Activated CD8-positive, alpha-beta memory T cell treated with anti-CD3 and anti-CD28 coated beads, Interleukin-2, amount 50 U/mL, for 1 hour (primary cell): Measurements from ENCODE around the gene RPA1.

Experiments
- DNase-seq: peaks from one replicate; pipeline ENCODE4 v3.0.0-alpha.2; 2020; ENCODE audit errors: extremely low read depth

The RPA1 gene

GRCh38 chr17:1908699-1909309, 79.0 kb downstream of the RPA1 start:
- DNase-seq = no peak

- no peak for DNase-seq
Measured at GRCh38 chr17:1909985-1910384, 80.2 kb downstream of the RPA1 start.

GRCh38 chr17:1912146-1912545, 82.3 kb downstream of the RPA1 start:
- no peak for DNase-seq

DNA sequence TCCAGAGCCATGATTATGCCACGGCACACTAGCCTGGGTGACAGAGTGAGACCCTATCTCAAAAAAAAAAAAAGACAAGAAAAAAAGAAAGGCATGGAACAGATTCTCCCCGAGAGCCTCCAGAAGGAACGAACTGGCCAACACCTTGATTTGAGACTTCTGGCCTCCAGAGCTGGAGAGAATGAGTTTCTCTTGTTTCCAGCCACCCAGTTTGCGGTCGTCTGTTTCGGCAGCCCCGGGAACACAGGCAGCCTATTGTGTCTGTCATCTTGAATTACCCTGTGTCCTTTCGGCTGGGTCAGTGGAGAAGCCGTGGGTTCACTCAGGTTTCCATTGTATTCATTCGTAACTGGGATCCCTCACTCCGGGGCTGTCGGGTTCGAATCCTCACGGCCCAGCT, 83.9 kb downstream of the RPA1 start:
- DNase-seq = no peak

DNA sequence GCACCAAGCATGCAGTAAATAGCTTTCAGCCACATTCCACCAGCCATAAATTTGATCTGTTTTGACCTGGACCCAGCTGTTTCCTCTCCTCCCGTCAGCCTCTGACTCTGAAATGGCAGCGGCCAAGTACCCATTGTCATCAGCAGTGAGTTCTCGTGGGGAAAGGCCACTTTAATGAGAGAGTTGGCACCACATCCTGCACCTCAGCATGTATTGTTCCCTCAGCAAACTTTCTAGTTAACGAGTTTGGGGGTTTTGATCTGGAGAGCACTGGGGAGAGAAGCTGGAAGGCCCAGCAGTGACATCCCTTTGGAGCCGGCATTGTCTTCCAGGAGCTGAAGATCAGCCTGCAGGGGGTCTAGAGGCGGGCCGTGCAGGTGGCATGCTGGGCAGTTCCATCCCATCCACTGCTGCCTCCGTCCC, 84.9 kb downstream of the RPA1 start:
- DNase-seq = no peak

DNA sequence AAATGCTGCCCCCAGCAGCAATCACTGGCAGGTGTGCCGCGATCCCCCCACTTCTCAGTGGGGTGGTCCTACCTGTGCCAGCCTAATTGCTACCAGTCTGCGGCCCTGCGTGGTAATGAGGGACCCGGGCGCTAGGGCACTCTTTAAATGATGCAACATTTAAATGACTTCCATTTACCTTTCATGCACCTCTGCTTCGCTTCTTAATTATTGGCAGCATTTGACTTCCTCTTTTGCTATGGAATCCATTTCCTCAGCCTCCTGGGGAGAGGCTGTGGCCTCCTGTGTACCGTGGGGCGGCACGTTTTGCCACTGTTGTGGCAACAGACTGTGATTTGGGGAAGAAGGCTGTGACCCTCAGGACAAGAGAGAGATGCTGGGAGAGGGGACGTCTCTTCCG, 86.1 kb downstream of the RPA1 start:
- no peak for DNase-seq

DNA sequence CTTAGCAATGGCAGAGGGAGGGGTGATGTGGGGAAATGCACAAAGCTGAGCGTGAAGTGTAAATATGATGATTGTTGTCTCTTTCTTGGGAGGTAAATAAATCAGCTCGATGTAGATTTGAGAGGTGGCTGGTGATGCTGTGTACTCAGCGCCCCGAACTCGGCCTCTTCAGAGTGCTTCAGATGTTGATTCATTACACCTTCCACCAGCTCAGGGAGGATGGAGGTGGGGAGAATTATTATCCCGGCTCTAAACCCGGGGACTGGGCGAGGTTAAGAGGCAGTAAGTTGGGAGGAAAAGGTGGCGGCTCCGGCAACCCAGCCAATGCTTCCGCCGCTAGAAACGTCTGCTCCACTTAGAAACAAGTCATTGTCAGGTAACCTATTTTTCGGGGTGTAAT, 86.5 kb downstream of the RPA1 start:
- no peak for DNase-seq

- DNase-seq = no peak
Measured at GRCh38 chr17:1916963-1917715, 87.3 kb downstream of the RPA1 start.

DNA sequence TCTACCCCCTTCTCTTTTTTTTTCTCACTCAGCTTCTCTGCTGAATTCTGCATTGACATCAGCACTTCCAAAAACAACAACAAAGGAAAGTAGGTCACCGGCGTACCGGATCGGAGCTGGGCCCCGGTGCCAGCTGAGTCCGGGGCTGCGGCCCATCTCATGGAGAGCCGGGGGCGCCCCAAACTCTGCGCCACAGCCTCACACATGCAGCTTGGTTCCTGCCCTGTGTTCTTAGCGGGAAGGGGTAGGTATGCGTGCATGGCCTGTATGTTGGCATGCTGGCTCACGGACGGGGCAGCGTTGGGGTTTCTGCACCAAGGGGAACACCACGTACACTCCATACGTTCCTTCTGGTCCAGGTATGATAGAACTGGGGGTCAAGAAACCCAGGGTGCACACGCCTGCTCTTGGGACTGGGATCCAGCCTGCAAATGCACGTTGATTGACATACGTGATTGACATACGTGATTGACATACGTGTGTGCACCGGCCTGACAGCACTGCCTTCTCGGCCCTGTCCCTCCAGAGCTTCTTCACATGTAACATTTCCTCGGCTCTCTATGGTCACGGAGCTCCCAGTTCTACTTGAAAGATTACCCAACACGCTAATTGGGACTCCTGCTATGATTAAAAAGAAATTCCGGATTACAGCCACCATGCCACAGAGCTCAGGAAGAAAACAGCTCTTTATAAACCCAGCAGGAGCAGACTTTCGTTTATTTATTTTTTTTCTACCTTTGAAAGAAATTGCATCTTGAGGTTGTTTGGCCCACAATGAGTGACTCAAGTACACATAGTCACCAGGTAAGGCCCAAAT, 88.7 kb downstream of the RPA1 start:
- DNase-seq = no peak

DNA sequence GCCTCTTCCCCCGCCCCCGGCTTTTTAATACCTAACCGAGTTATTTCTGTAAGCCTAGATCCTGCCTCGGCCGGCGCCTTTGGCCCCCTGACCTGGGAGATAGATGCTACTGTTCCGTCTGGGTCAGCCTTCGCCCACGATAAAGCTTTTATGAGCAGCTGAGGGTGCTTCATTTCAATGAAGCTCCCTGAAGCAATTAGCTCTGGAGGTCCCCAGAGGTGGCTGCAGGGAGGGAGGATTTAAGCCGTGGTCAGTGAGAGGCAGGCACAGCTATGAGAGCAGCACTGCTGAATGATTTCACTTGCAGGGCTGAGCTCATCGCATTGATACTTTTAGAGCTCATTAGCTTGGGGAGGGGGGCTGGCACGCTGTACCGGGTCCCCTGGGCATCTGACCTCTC, 89.4 kb downstream of the RPA1 start:
- DNase-seq = no peak

DNA sequence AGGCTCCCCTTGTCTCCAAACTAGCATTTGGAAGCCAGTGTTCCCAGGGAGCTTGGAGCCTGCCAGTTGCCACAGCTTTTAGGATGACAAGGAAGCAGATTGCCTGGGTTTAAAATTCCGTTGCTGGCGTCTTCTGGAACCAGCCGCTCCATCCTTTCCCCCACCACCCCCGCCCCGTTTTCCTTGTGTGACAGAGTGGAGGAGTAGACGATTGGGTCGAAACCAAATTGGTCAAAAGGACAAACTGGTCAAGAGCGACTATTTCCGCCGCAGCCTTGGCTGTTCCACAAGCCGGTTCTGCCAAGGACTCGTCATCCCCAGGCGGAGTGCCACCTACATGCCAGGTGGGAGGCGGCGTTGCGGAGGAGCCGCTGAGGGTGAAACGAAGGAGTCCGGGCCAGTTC, 91.1 kb downstream of the RPA1 start:
- DNase-seq = no peak

DNA sequence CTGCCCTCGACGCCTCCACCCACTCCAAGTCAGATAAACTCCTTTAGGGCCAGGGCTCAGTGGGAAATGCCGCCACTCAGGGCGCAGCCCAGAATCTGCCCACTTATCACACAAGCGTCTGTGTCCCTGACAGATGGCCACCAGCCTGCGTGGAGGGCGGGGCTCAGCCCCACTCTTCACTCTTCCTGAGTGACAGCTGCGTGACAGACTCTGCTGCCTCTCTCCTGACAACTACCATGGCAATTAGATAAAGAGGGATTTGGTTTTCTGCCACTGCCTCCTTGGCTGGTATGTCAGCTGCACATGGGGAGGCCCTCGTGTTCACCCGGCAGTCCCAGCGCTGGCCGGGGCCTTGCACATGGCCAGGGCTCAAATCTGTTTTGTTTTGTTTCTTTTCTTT, 99.2 kb downstream of the RPA1 start:
- DNase-seq = no peak

DNA sequence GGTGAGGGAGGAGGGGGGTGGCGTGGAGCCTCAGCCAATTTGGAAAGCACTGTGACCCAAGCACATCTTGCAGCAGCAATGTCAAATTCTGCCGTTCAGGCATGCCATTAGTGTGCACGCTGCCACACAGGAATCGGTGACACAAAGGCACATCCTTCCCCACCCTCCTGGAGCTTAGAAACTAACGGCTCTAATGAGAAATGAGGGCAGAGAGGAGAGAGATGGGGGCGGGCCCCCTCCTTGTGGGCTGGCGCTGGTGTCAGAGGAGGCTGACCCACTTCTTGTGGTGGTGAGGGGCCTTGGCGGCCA, 100.5 kb downstream of the RPA1 start:
- DNase-seq = no peak

DNA sequence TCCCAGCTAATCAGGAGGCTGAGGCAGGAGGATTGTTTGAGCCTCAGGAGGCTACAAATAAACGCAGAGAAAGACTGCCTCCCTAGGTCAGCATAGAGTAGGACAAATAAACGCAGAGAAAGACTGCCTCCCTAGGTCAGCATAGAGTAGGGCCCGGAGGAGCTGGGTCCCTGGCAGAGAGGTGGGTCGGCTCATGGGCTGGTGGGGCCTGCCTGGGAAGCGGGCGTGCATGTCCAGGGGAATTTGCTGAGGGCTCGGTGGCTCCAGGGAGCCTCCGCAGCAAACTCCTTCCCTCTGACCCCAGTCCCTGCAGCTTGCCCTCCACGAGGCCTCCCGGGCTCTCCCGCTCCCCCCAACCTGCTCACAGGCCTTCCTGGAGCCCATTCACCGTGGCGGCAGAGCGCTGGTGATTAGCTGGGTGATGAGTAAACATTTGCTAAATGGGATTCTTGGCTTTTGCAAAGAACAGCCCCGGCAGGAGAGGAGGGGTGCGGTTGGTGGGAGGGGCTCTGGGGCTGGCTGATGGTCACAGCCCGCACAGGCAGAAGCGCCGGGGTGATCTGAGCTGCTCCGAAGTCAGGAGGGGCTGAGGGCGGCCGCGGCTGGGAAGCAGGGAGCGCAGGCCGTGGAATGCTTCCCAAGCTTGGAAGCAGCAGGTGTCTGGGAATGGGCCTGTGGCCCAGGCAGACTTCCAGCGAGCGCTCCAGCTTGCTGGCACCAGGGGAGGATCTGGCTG, 102.2 kb downstream of the RPA1 start:
- DNase-seq = no peak

GRCh38 chr17:1933875-1934715, 104.3 kb downstream of the RPA1 start:
- no peak for DNase-seq

GRCh38 chr17:1934901-1935300, 105.1 kb downstream of the RPA1 start:
- DNase-seq = no peak

GRCh38 chr17:1936766-1937165, 107.0 kb downstream of the RPA1 start:
- no peak for DNase-seq

DNA sequence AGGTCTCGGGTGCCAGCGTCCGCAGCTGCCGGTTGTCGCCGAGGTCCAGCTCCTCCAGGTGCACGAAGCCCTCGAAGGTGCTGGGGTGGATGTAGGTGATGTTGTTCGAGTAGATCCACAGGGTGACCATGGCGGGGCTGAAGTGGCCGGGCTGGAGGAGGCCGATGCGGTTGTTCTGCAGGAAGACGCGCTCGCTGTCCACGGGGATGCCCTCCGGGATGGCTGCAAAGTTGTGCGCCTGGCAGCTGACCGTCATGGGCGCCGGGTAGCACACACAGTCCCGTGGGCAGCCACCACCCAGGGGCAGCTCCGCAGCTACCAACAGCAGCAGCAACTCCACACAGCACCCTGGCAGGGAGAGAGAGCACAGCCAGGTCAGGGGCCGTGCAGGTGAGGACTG, 107.7 kb downstream of the RPA1 start:
- no peak for DNase-seq

GRCh38 chr17:1939981-1940809, 110.4 kb downstream of the RPA1 start:
- DNase-seq = no peak

DNA sequence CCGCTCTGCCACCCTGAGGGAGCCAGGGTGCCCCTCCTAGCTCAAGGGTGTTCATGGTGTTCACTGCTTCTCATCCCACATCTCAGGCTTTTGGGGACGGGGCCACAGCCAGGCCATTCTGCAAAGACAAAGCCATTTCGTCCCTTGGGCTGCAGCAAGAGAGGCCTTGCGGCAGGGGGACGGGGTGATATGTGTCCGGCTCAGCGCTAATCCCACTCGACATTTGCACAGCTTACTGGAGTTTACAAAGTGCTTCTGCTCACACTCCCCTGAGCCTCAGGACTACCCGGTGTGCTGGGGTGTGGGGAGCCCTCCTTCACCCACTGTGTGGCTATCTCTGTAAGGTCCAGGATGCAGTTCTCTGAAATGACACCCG, 111.0 kb downstream of the RPA1 start:
- no peak for DNase-seq
